Activated CD4-positive, alpha-beta T cell treated with anti-CD3 and anti-CD28 coated beads, Interleukin-2, Interleukin-4, amounts not matched to agents 100 ng/mL and 50 ng/mL, durations not matched to agents 16 hours and 8 hours (primary cell): Measurements from ENCODE around the gene F12.

Experiments
- DNase-seq: peaks from one replicate; pipeline ENCODE4 v3.0.0-alpha.2; 2020; ENCODE audit warnings: low spot score

F12 gene

DNA sequence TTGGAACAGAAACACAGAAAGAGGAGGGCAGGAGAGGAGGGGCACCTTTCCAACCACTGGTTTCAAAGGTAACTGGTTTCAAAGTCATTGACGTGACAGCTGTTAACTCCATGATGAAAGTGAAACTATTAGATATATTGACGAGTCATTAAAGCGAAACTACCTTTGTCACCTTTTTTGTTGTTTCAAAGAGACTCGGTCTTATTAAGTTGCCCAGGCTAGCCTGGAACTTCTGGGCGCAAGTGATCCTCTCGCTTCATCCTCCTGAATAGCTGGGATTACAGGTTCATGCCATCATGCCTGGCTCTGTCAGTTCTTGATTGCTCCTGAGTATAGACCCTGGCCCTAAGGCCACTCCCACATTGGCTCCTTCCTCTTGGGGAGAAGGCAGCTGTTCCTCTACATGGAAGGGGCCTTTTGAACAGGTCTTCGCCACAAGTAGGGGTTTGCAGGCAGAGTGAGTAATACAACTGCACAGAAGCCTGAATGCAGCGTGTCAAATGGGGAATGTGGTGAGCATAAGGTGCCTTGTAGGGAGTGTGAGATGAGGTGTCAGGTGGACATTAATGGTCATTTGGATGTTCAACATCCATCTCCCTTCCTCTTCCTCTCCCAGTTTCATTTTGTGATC is 3.4 kb upstream of the F12 start:
- DNase-seq = peak; percentile 18

DNA sequence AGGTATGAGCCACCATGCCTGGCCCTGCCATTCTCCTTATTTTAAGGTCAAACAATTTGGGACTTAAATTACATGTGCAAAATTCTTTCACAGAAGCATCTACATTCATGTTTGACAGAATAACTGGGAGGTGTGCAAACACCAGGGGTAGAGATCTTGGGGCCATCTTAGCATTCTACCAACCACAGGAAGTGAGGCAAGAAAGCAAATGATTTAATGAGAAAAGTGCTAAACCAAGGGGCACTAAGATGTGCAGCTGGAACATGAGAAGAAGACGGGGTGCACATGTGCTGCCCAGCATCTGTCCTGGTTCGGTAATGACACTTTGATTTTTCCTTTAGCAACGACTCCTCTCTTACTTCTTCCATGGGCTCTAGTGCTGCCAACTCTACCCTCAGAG is 1.2 kb upstream of the F12 start:
- no peak for DNase-seq

DNA sequence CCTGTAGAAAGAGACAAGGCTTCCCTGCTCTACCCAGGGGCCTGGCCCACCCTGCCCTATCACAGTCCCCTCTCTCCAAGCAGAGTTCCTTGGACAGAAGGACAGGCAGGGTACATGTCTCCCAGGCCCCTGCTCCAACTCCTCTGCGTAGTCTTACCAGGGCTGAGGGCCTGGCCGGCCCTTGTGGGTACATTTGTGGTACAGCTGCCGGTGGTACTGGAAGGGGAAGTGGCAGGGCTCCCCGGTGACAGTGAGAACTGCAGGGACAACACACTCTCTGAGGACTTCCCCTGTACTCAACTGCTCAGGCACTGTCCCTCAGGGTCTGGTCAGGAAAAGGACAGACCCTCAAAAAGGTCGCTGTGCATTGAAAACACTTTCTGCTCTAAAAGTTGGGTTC is 3.6 kb downstream of the F12 start:
- no peak for DNase-seq

DNA sequence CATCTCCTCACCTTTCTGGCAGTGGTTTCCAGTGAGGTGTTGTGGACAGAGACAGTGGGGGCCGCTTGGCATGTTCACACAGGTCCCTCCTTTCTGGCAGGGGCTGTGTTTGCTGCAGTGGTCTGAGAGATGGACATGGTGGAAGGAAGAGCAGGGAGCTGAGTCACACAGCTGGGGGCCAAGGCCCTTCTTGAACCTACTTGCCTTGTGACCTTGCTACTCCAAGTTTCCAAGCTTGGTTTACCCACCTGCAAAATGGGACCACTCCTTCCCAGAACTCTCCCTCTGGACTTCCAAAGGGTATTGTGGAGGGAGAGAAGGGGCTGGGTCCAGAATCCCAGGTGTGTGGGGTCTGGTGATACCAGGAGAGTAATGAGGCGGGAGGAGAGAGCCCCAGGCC is 4.1 kb downstream of the F12 start:
- no peak for DNase-seq

DNA sequence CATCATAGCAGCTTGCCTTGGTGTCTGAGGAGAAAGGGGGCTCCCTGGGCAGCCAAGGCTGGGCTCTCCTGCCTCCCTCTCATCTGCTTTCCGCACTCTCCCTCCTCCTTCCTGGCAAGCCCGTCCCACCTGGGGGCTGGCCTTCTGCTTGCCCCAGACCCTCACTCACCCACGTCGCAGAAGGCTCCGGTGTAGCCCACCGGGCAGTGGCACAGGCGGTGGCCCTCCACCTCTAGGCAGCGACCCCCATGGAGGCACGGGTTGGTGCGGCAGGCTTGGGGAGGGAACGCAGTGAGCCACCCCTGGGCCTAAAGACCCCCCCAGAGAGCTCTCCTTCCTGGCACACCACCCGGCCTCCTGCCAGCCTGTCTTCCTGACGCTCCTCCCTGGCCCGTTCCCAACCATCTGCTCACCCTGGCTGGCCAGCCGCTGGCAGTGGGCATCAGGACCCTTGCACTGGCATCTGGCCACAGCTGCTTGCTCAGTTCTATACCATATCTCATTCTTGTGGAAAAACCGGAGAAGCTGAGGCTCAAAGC is 4.7 kb downstream of the F12 start:
- DNase-seq = no peak

DNA sequence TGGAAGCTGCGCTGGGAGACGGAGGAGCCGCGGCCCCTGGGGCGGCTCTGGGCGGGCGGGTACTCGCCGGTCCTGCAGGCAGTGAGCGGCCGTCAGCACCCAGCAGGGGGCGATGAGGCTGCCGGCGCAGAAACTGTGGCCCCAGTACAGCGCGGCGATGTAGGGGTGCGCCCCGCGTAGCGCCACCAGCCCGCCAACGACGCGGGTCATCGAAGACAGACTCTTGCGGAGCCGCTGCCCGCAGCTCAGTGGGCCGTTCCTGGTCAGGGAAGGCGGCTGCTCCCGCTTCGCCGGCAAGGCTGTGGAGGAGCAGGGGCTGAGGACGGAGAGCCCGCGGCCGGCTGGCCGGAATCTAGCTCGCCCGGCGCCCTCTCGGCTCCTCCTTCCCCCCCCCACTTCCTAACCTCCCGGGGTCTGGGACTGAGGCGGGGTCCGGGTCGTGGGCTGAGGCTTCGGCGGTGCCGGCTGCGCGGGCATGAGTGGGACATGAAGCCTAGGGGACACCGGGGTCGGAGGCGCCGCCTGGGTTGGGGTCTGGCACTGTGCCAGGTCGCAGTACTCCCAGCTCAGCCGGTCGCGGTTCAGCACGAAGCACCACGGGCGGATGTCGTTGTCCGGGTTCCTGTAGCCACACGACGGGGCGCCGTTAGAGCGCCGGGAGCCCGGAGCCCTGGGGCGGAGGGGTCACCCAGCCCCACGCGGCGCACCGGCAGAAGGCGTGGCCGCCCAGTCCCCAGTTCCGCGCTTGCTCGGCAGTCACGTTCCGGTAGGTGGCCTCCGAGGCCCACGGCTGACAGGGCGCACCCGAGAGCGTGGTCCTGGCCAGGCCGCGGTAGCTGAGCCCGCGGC is 5.3 kb downstream of the F12 start:
- peak; percentile 82 for DNase-seq

DNA sequence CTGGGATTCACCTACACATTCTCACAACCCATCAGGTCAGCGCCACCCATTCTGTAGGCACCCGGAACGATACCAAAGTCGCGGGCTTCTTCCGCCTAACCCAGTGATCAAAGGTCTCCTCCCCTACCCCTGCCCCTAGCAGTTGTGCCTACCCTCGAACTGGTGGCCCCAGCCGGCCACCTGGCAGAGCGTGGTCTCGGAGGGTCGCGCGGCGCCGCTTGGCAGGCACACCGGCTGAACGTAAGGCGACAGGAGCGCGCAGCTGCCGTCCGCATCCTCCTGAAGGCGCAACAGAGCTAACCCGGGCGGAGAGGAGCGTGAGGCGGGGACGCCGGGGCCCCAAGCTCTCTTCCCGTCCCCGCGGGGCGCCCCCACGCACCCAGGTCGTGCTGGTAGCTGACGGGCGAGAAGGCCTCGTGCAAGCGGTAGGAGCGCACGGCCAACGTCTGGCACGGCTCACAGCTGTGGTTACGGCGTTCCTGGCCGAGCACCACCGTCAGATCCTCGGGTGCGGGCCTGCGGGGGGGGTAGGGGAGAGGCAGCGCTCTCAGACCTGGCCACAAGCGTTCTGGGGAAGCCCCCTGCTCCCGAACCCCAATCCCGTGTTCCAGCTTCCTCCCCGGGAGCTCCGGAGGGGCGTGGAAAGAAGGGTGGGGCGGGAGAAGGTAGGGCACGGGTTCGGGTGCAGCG is 6.1 kb downstream of the F12 start:
- peak; percentile 17 for DNase-seq

DNA sequence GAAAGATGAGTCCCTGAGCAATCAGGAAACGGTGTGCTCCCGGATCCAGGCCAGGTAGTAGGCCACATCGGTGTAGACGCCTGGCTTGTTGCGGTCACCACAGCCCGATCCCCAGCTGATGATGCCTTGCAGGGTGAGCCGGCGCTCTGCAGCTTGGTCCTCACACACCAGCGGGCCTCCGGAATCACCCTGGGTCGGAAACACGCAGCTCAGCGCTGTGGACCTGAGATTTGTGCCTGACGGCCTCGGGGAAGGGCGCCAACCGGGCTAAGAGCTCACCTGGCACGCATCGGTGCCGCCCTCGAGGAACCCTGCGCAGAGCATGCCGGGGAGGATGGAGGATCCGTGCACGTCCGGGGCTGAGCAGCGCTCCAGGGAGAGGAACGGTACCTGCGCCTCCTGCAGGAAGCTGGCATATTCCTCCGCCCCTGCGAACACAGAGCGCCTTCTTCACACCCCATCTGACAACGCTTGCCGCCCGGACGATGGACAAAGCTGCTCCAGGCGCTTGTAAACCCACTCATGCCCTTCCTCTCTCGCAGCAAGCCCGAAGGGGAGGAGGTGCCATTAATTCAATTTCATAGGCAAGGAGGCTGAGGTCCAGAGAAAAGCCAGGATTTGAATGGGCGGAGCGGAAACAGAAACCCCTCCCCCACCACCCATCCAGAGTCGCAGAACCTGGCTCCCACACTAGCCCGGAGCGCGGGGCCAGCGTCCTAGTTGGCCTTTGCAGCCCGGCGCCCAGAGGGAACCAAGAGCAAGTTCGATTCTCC is 6.9 kb downstream of the F12 start:
- peak; percentile 62 for DNase-seq

DNA sequence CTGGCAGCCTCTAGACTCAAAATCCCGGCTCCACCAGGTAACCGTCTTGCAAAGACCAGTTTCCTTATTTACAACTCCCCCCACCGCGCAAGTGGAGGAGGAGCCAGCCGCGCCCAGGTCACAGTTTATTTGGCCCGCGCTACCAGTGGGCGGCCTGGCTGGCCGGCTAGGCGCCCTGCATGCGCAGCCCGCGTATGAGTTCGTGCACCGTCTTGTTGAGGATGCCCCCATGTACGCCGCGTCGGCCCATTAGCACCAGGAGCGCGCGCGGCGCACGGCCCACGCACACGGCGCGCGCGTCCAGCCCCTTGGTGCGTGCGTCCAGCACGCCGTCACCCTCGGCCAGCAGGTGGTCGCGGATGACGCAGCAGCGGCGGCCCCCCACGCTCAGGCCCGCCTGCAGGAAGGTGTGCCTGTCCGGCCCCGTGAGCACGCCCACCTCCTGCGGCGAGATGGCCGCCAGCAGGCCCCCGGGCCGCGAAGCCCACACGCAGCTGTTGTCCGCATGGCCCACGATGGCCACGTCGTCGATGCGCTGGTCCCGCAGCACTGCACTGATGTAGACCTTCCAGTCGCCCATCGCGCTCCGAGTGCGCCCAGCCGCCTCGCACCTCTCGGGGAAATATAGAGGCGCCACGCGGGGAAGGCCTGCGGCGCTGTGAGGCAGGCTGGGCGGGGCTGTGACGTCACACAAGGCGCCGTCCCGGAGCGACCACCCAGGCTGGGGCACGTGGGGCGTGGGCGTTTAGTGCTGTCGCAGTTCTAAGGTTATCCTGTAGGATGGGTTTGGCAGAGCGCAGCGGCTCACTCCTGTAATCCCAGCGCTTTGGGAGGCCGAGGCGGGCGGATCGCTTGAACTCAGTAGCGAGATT is 9.1 kb downstream of the F12 start, which contains the start of gene PFN3:
PFN3 (minus strand) TSS at position 665 of the 872 bp plus-strand sequence; CDS start at position 580, 85 bp downstream.
- DNase-seq = no peak

DNA sequence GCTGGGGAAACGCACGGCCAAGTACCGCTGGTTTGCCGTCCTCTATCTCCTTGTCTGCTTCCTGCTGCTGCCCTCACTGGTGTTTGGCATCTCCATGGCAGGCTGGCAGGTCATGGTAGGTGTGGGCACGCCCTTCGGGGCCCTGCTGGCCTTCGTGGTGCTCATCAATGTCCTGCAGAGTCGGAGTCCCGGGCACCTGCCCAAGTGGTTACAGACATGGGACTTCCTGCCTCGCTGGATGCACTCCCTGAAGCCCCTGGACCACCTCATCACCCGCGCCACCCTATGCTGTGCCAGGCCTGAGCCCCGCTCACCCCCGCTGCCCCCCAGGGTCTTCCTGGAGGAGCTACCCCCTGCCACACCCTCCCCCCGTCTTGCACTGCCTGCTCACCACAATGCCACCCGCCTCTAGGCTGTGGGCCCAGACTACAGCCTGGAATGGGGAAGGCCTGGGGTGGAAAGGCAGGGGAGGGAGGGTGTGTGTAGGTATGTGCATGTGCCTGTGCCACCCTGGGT is 11.4 kb downstream of the F12 start:
- no peak for DNase-seq

DNA sequence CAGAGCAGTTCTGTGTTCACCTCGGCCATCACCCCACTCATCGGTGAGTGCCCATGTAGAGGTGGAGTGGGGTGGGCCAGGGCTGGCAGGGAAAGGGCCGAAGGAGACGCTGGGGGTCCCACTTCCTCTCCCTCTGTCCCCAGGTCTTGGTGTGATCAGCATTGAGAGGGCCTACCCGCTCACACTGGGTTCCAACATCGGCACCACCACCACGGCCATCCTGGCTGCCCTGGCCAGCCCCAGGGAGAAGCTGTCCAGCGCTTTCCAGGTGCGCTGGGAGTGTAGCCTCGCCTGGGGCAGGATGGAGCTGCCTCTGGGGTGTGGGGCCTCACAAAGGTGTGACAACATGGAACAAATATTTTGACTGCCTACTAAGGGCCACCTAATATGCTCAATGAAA is 12.6 kb downstream of the F12 start:
- DNase-seq = no peak

DNA sequence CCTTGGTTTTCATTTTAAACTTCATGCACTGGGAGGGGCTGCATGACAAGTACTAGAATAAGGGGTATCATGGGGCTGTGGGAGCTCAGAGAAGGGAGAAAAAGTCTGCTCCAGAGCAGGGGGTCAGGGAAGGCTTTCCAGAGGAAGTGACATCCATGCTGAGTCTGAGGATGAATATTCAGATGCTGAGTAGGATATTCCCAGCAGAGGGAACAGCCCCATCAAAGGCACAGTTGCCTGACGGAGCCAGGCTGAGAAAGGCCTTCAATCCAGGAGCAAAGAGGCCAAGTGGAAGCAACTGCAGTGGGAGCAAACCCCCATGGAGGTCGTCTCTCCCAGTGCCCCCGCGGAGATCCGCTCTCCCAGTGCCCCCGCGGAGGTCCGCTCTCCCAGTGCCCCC is 13.3 kb downstream of the F12 start:
- DNase-seq = no peak

DNA sequence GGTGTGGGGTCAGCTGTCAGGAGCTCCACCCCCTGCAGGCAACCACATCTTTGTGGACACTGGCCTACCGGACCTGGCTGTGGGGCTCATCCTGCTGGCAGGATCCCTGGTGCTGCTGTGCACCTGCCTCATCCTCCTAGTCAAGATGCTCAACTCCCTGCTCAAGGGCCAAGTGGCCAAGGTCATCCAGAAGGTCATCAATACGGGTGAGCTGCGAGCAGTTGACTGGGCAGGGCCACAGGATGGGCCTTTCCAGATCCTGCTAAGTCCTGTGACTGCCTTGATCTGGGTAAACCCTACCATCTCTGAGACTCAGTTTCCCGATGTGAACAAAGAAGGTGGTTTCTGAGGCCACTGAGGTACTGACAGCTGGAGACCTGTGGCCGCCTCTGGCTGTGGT is 15.4 kb downstream of the F12 start:
- DNase-seq = no peak

DNA sequence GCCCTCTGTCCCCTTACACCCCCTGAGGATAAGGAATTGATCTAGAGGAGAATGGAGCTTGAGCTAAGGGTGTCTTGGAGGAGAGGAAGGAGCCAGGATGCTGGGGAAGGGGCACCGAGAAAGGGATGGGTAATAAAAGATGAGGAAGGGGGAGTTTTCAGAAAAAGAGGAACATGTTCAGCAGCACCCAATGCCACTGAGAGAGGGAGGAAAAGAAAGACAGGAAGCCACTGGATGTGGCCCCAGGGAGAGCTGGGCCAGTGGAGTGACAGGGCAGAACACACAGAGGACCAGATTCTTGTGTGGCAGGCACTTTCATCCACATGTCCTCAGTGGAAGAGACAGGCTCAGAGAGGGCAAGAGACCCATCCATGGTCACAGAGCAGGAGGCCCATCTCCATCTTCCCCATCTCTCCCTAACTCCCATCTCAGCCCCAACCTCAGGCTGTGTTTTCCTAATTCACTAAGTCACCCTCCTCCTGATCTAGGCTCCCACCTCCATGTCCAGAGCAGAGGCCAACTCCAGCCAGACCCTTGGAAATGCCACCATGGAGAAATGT is 16.1 kb downstream of the F12 start:
- DNase-seq = no peak

DNA sequence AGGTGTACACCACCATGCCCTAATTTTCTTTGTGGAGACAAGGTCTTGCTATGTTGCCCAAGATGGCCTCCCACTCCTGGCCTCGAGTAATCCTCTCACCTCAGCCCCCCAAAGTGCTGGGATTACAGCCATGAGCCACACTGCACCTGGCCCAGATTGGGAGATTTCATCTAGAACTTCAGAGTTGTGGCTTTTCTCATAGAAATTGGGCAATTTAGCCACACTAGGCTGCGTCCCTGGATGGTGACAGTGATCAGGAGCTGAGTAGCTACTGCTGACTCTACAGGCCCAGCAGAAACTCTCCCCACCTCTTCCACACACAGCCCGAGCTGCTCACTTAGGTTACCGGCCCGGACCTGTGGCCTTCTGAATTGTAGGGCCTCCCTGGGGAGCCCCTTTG is 16.6 kb downstream of the F12 start:
- no peak for DNase-seq

DNA sequence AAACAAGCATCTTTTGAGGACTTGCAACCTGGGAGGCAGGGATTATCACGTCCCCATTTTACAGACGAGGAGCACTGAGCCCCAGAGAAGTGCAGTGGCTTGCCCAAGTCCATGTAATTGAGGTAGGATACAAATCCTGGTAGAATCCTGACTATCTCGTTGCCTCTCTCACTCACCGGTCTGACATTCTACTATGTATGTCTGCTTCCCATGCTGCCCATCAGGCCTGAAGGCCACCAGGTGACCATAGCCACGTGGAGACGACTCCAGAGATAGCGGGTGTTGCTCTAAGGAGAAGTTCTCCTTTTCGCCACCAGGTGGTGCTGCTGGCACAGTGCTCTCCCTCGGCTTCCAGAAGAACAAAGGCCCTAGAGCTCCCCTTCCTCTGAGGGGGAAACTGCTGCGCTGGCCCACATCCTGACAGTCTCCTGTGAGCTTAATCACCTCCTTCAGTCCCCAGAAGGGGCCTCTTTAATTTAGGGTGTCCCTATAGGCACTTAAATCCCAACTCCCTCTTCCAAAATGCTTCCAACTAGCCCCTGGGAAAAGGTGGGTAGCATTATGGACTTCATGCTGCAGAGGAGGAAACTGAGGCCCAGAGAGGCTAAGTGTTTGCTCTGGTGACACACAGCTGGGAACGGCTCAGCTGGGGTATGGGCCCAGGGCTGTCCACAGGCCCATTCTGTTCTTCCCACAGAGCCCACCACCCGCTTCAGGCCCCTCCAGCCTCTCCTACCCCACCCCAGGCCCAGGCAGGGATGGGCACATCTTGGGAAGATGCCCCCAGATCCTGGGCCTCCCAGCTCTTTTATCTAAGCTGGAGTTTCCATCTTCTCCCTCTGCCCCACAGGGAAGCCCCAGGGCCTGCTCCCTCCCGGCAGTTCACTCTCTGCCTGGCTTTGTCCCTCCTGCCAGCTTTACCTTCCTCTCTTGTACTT is 18.7 kb downstream of the F12 start:
- peak; percentile 93 for DNase-seq

DNA sequence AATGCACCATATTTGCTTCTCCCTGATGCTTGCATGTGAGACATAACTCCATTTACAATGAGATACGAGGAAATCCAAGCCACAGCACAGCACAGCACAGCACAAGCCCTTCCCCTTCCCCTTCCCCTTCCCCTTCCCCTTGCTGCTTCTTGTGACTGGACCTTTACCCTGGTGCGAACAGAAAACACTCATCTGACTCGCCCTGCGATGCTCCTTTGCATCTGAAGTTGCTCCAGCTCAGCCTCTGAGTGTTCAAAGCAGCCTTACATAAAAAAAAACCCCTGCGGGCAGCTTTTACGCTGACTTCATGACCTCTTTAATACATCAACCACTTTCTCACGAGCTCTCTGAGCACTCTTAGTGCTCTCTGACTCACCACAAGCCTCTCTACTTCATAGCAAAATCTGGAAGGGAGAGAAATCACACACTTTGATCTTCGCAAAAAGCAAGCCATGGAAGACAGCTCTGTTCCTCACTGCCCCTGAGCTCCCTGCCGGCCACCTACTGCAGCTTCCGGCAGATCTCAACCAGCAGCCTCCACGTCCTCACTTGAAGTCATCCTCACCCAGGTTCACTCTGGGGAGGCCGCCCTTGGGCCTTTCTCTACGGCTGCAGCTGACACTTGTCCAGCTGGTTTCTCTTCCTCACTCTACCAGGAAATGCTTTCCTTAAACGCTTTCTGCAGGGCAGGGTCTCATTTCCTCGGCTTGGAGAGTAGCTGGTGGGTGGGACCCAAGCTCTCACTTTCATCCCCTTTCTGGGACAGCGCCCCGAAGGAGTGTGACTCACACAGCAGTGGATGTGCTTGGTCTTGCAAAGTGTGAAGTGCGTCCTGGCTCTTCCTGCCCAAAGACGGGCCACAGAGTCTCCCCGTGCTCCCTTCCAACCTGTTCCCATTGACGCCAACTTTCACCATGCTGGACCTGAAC is 19.9 kb downstream of the F12 start:
- DNase-seq = peak; percentile 74

DNA sequence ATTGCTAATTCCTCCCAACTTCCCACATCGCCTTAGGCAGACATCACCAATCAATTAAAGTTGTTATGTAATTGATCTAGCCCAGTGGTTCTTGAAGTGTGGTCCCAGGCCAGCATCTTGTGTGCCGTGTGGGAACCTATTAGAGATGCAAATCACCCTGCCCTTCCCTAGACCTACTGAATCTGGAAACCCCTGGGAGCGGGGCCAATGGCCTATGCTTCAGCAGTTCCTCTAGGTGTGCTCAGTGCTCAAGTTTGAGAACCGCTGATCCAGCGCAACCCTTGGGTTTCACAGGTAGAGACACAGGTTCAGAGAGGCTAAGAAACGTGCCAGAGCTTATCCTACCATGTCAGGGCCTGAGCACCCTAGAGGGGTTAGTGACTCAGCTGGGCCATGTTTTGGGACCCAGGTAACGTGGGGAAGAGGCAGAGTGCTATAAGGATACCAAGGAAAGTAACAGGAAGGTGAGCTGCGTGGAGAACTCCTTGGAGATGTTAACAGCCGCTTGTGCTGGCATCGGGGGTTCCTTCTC is 20.8 kb downstream of the F12 start:
- DNase-seq = no peak
